ENCODE measurements around the gene NEK9. TPM values are rescaled to one million over a fixed set of nuclear protein-coding genes. Genes with fewer than 3 reads are reported as not detected.

Gene NEK9

Small RNA genes lying within 50 kb of the gene (small RNA-seq; reads per million reads assigned to genes)
- gene HIF1AP1 (ENCODE audit: insufficient read depth), result not detected
